ENCODE data around the gene RERE.

GRCh38 chr1:8355439-8356255, 461.8 kb downstream of the RERE start:
- no peak for TF ChIP-seq CTCF (IDR thresholded peaks at IDR 0.05; ENCODE audit: extremely low read depth in 1 of 2, insufficient read depth in 1 of 2, low read depth in 1 of 2, low read length in 2 of 2)
- no peak for TF ChIP-seq EZH2 (IDR thresholded peaks at IDR 0.05; ENCODE audit: borderline replicate concordance, low read depth, low read length, severe bottlenecking)
- no peak for TF ChIP-seq POLR2AphosphoS5 (IDR thresholded peaks at IDR 0.05; ENCODE audit: insufficient read depth, low read depth, low read length)
- no peak for TF ChIP-seq POLR2A (IDR thresholded peaks at IDR 0.05; ENCODE audit: low read depth, low read length)
- no peak for TF ChIP-seq GATA2 (IDR thresholded peaks at IDR 0.05; ENCODE audit: insufficient read depth, insufficient read length, low read depth, low read length)
- no peak for TF ChIP-seq MAX (IDR thresholded peaks at IDR 0.05; ENCODE audit: insufficient read depth, insufficient read length)
- no peak for TF ChIP-seq JUN (IDR thresholded peaks at IDR 0.05; ENCODE audit: borderline replicate concordance, insufficient read depth, insufficient read length, low read depth)
